Lower leg skin (tissue), 3 donors: ENCODE measurements around the gene LIF.

Experiments
- POLR2A ChIP-seq, 2 donors: fragments of 450-650 bp; IDR thresholded peaks; one replicate each; pipeline ENCODE4 v1.6.1; 2016 to 2017; ENCODE audit warnings: antibody characterized with exemption in 2 of 2, mild to moderate bottlenecking in 1 of 2, moderate library complexity in 1 of 2
- TF ChIP-seq, protein P1 (sequence below), 3 donors: fragments of 450-650 bp; IDR thresholded peaks; one replicate each; pipeline ENCODE4 v1.5.1; 2016; ENCODE audit warnings: antibody characterized with exemption in 3 of 3, mild to moderate bottlenecking in 3 of 3, moderate library complexity in 2 of 3

DNA sequence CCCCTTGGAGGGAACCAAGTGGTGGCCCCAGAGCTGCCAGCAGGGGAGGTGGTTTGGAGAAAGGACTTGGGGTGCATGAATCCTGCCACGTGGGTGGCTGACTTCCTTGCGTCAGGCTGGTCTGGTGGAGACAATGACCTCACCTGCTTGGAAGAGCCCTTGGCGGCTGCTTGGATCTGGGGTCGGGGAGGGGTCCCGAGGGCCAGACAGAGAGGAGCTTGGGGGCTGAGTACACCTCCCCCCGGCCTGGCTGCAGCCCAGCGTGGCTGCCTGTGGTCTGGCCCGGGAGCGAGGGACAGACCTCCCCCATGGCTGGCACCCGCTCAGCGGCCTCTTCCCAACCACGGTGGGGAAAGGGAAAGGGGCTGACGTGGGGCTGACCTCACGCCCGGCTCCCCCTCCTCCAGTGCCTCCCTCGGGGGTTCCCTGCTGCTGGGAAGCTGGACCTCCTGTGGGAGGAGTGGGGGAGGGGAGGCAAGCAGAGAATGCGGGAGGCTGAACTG is 13.8 kb downstream of the LIF start:
- TF ChIP-seq, protein P1, sequence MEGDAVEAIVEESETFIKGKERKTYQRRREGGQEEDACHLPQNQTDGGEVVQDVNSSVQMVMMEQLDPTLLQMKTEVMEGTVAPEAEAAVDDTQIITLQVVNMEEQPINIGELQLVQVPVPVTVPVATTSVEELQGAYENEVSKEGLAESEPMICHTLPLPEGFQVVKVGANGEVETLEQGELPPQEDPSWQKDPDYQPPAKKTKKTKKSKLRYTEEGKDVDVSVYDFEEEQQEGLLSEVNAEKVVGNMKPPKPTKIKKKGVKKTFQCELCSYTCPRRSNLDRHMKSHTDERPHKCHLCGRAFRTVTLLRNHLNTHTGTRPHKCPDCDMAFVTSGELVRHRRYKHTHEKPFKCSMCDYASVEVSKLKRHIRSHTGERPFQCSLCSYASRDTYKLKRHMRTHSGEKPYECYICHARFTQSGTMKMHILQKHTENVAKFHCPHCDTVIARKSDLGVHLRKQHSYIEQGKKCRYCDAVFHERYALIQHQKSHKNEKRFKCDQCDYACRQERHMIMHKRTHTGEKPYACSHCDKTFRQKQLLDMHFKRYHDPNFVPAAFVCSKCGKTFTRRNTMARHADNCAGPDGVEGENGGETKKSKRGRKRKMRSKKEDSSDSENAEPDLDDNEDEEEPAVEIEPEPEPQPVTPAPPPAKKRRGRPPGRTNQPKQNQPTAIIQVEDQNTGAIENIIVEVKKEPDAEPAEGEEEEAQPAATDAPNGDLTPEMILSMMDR (IDR thresholded peaks at IDR 0.05): no peak
- no peak for TF ChIP-seq POLR2A (IDR thresholded peaks at IDR 0.05)
